ENCODE measurements around the gene NRBF2.
"Not testable (repeated sequence)": the region's sequence is repeated elsewhere in the genome, so short reads cannot be mapped to it uniquely, and the experiment has no call there.

Gene NRBF2

DNA sequence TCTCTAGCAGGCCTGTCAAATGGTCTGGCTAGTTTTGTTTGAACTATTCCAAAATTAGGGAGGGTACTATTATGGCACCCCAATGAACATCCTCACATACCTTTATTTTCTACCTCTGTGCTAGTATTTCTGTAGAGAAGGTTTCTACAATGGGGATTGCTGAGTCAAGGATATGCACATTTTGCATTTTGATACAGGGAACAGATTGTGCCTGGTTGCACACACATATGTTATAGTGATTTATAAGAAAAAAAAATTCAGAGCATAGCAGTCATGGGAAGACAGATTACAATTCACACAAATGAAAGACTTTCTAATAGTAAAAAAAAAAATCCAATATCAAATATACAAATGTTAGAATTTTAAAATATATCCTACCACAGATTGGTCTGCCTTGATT is 14.1 kb upstream of the NRBF2 start:
- no peak for DNase-seq (ENCODE audit: low spot score)

DNA sequence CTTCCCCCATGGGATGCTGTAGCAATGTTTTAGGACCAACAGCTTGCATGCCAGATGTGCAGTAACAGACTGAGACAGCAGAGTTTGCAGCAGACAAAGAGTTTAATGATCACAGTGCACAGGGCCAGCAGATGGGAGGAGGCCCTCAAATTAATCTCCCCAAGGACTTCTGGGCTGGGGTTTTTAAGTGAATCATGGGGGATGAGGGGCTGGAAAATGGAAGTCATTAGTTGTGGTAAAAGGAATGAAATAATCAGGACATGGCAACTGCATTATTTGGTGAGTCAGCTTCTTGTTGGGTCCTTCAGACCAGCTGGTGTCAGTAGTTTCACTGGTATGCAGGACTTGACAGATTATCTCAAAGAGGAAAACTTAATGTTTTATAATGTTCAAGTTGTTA is 12.6 kb upstream of the NRBF2 start:
- peak; percentile 85 for DNase-seq (ENCODE audit: low spot score)

DNA sequence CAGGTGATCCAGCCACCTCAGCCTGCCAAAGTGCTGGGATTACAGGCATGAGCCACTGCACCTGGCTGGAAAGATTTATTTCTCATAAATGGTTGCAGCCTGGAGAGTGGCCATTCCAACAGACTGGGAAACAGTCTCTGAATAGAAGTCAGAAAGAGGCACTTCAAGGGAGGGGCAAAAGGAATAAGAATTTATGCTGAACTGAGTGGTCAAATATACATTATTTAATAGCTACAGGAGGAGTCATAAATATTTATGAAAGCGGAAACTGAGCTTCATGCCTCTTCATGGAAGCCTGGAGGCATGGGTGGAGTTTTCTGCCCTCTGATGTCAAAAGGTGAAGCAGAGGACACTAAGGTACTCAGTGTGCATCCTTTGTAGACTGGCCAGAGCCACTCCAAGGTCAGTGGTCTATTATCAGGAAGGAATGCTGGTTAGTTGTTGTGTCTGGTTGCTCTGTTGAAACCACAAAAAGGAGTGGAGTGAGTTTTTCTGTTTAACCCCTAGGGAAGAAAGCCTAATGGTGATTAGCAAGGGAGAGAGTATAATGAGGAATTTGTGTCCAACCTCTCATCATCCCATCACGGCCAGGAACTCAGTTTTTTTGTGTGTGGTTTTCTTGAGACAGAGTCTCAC is 9.3 kb upstream of the NRBF2 start:
- no peak for DNase-seq (ENCODE audit: low spot score)

- DNase-seq (ENCODE audit: low spot score) = no peak
These were observed 7.7 kb upstream of the NRBF2 start for GRCh38 chr10:63125459-63125858.

DNA sequence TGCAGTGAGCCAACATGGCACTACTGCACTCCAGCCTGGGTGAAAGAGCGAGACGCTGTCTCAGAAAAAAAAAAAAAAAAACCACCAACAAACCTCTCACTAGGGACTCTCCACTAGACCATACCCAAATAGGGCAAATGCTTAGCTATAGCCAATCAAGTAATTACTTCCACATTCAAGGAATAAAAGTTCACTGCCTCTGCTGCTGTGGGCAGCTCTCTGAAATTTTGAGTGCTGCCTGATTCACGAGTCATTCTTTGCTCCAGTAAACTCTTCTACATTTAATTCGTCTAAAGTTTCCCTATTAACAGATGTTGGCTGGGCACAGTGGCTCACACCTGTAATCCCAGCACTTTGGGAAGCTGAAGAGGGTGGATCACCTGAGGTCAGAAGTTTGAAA is 4.7 kb upstream of the NRBF2 start:
- DNase-seq (ENCODE audit: low spot score) = peak; percentile 40

GRCh38 chr10:63129888-63130287 is 3.2 kb upstream of the NRBF2 start:
- DNase-seq (ENCODE audit: low spot score) = no peak

DNA sequence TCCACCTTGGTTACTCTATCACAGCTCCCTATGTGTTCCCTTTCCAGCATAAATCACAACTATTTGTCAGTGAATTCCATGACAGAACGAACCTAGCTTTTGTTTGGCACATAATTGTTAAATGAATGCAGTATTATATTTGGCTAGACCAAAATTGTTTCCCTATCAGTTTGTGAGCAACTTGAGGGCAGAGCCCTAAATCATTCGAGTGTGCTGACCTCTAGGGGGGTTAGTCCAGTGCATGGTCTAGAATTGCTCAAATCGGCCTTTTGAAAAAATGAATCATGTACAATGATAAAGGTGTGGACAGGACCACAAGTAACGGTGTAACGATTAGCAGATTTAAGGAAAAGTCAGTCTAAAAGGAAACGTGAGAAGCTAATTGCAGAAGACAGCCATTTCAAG is 475 bp upstream of the NRBF2 start:
- DNase-seq (ENCODE audit: low spot score) = no peak

DNA sequence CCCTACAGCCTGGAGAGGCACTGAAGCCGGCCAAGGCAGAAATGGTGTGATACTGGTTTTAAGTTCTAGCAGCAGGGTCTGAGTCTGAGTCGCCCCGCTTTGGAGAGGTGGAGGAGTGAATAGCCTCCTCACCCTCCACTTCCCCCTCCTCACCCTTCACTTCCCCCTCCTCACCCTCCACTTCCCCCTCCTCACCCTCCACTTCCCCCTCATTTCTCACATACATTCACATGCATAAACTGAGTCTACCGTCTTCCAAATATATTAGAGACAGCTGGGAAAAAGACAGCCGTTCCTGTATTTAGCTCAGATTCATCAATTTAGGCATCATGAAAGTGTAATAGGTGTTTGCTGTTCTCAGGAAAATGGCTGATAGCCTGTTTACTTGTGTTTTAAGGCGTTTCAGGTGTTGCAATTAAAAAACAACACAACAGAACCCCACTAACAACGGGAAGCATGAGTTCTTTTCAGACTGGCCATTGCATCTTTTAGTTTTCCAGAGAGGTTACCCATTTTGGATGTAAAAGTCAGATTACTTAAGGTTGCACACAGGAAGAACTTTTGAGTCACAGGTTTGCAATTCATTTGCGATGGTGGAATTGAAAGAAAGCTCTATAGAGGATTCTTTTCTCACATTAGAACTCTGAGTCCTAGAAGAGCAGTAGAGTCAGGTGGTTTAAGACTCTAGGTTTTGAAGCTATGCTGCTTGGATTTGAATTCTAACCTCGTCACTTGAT is 861 bp downstream of the NRBF2 start:
- peak; percentile 16 for DNase-seq (ENCODE audit: low spot score)

- DNase-seq (ENCODE audit: low spot score) = no peak
These were observed 4.2 kb downstream of the NRBF2 start for GRCh38 chr10:63137306-63137705.

DNA sequence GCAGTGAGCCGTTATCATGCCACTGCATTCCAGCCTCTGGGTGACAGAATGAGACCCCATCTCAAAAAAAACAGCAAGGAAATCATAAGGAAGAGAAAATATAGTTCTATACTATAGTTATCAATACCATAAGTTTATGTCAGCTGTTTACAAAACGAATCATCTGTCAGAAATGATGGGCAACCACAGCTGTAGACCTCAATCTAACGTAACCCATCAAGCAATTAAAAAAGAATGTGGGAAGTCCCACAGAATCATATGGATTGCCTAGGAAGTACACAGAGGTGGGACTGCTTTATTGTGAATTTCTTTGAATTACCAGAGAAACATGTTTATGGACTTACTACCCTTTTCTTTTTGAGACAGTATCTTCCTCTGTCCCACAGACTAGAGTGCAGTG is 6.9 kb downstream of the NRBF2 start:
- DNase-seq (ENCODE audit: low spot score) = no peak

DNA sequence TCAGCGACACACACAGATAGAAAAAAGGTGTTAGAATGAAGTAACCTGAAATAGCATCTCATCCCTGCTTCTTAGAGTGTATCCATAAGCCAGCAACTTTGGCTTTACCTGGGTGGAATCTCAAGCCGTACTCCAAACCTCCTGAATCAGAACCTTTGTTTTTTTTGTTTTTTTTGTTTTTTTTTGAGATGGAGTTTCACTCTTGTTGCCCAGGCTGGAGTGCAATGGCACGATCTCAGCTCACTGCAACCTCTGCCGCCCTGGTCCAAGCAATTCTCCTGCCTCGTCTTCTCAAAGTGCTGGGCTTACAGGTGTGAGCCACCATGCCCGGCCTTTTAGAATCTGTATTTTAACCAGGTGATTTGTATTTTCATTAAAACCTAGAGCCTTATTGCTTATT is 9.0 kb downstream of the NRBF2 start:
- no peak for DNase-seq (ENCODE audit: low spot score)

- no peak for DNase-seq (ENCODE audit: low spot score)
These were observed 10.9 kb downstream of the NRBF2 start for GRCh38 chr10:63143987-63144386.

- DNase-seq (ENCODE audit: low spot score) = peak; percentile 41
These were observed 12.7 kb downstream of the NRBF2 start for GRCh38 chr10:63145782-63146181.

DNA sequence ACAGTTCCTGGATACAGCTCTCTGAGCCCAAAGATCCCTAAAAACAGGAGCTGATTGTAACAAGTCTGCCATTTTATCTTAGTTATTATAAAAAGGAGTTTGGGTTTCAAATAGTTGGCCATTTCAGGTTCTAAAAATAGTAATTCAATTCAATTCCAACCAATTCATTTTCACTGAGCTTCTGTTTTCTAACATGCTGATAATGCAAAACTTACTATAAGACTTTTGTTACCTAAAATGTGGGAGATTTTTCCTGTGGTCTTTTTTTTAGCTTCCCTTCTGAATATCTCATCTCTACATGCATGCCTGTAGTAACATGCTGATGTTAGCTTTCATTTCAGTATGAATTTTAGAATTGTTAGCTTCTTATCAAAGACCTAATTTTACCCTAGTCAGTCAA is 13.4 kb downstream of the NRBF2 start:
- DNase-seq (ENCODE audit: low spot score) = no peak

GRCh38 chr10:63150745-63151144 is 17.6 kb downstream of the NRBF2 start:
- no peak for DNase-seq (ENCODE audit: low spot score)

- DNase-seq (ENCODE audit: low spot score) = not testable (repeated sequence)
These were observed 20.9 kb downstream of the NRBF2 start for GRCh38 chr10:63153868-63154545.

GRCh38 chr10:63154546-63155387 is 21.6 kb downstream of the NRBF2 start:
- no peak for DNase-seq (ENCODE audit: low spot score)

DNA sequence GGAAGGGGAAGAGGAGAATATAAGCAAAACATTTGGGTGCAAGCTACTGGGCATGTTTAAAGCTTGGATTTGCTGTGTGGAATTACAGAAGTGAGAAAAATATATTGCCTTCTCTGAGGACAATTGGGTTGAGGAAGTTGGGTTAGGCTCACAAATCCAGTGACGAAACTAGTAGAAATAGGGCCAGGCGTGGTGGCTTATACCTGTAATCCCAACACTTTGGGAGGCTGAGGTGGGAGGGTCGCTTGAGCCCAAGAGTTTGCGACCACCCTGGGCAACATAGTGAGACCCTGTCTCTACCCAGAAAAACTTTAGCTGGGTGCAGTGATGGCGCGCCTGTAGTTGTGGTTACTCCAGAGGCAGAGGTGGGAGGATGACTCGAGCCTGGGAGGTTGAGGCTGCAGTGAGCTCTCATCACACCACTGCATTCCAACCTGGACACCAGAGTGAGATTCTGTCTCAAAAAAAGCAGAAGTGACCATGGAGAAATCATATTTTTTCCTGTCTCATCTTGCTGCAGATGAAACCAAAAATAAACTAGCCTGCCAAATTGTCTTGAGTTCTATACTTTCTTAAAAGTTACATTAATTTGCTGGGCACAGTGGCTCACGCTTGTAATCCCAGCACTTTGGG is 22.4 kb downstream of the NRBF2 start:
- DNase-seq (ENCODE audit: low spot score) = no peak

- DNase-seq (ENCODE audit: low spot score) = no peak
These were observed 23.1 kb downstream of the NRBF2 start for GRCh38 chr10:63156236-63156635.

DNA sequence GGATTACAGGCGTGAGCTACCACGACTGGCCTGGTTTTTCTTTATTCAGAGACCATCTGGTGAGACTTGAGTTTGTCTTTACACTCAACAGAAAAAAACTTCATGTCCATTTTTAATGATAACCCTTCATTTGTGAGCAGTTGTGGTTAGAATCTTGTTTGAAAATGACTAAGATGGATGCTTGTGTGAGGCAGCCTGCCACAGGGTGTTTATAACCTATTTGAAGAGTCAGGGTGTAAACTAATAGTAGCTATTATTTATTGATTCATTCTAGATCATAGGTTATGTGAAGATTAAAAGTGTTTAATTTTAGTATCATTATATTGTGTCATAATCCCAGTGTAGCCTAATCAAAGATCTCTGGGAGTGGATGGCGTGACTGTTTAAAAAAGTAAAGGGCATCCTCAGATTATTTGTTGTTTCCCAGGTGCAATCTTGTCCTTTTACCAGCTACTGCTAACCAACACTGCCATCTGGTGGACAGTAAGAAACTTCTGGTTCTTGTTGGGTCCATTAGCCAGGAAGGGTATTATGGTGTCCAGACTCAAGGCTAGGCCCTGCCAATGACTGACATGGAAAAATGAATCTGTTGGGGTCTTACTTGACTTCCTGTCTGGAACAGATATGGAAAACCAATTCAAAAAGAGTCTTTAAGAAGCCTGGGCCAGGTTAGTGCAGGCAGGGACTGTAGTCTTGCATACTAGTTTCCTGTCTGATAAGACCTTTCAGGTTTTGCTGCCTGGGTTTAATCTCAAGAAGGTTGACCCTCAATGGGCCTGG is 24.9 kb downstream of the NRBF2 start:
- peak; percentile 75 for DNase-seq (ENCODE audit: low spot score)

DNA sequence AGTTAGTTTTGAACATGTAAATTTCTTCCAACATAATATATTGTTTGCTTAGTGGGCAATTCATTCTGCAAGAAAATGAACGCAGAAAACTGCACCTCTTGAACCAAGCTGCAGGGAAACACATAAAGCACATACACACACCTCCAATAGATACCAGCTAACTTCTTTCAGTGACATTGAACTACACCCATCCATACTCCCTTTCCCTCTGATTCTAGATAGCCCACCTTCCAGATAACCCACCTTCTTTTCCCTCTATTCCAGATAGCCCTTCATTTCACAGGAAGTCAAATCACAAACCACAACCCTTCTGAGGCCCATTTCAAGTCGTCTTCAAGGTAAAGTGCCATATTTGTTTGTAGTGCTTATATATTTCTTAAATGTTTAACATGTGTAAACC is 28.5 kb downstream of the NRBF2 start:
- no peak for DNase-seq (ENCODE audit: low spot score)

All from AG08395 (cell line).